Measurements from ENCODE around the gene KRTAP10-4. TPM values are rescaled to one million over a fixed set of nuclear protein-coding genes. Genes with fewer than 3 reads are reported as not detected.
"Not testable (repeated sequence)": the region's sequence is repeated elsewhere in the genome, so short reads cannot be mapped to it uniquely, and the experiment has no call there.

The KRTAP10-4 gene
- total and polyA plus RNA-seq, 10 of the 15 experiments (the other 5 are each of a cell fraction or from before 2014, with no cell fraction given), result not detected

DNA sequence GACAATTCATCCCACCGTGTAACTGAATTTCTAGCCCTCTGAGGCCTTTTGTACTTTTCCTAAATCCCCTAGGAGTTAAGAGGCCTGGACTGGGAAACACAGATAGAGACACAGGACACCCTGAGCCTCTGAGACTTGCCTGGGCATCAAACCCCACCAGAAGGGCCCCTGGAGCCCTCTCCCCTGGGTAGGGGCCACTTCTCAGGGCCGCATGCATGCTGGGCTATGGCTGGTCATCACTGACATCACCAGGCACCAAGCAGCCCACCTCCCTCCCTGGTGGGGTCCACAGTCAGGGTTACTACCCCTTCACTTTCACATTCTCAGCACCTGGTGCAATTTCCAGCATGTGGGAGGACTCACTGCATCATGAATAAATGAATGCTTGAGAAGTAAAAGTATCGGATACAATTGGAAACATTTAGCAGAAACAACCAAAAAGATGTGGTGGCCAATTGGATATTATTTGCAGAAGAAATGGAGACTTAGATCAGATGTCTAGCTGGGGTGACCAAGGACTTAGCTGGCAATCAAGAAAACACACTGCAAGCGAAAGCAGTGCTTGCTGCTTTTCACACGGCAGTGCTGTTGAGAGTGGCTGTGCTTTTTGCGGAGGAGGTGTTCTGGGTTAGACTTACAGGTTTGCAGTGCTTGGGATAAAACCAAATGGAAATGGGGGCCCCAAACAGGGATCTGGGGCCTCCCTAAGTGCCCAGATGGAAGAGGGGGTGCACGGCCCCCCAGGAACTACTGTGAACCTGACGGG is 25.9 kb downstream of the KRTAP10-4 start (continued):
- TF ChIP-seq, protein P1, sequence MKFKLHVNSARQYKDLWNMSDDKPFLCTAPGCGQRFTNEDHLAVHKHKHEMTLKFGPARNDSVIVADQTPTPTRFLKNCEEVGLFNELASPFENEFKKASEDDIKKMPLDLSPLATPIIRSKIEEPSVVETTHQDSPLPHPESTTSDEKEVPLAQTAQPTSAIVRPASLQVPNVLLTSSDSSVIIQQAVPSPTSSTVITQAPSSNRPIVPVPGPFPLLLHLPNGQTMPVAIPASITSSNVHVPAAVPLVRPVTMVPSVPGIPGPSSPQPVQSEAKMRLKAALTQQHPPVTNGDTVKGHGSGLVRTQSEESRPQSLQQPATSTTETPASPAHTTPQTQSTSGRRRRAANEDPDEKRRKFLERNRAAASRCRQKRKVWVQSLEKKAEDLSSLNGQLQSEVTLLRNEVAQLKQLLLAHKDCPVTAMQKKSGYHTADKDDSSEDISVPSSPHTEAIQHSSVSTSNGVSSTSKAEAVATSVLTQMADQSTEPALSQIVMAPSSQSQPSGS (IDR thresholded peaks at IDR 0.05; ENCODE audit: low read length), result no peak
- TF ChIP-seq ESRRA (IDR thresholded peaks at IDR 0.05; ENCODE audit: low read length) (no peak), ZNF274 (IDR thresholded peaks at IDR 0.05; ENCODE audit: insufficient read depth, insufficient read length) (no peak), NFYB (IDR thresholded peaks at IDR 0.05; ENCODE audit: insufficient read depth, low read depth, low read length) (no peak)

DNA sequence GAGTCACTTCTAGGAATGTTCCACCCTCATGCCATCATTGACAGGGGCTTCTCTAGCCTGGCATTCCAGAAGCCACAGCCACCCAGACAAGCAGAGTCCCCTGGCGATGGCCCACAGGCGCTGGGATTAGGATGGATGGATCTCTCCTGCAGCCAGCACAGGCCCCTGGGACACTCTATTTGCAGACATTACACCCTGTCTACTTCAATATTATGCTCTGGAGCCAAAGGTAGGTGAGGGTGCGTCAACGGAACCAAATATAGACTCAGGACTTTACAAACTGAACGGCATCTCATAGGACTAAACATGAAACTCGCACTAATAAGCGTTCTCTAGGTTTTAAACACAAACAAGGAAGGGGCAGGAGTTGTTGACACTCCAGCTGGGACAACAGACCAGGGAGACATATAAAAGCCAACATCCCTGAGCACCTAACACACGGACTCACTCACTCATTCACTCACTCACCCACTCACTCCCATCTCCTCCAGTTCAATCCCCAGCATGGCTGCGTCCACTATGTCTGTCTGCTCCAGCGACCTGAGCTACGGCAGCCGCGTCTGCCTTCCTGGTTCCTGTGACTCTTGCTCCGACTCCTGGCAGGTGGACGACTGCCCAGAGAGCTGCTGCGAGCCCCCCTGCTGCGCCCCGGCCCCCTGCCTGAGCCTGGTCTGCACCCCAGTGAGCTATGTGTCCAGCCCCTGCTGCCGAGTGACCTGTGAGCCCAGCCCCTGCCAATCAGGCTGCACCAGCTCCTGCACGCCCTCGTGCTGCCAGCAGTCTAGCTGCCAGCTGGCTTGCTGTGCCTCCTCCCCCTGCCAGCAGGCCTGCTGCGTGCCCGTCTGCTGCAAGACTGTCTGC is 26.8 kb downstream of the KRTAP10-4 start, which contains the start of gene KRTAP10-7:
TSS of gene KRTAP10-7 (plus strand) at position 480 of the 861 bp plus-strand sequence. CDS start at position 505, 25 bp downstream.
- H3K27ac ChIP-seq (ENCODE audit: control insufficient read depth, insufficient read depth); H3K4me2 ChIP-seq (ENCODE audit: control insufficient read depth, insufficient read depth); H3K36me3 ChIP-seq (ENCODE audit: control insufficient read depth in 2 of 2, insufficient read depth in 2 of 2, low read length in 1 of 2); H4K20me1 ChIP-seq (ENCODE audit: control insufficient read depth, insufficient read depth); BruUV-seq (replicated peaks); H3K4me3 ChIP-seq; H3K9me3 ChIP-seq (replicated peaks; ENCODE audit: control insufficient read depth, insufficient read depth, low read length); POLR2A ChIA-PET; FAIRE-seq; CTCF ChIA-PET; in situ Hi-C loops (cut with MboI); intact Hi-C loops (cut with micrococcal nuclease; ENCODE audit: unreplicated experiment); RAD21 ChIA-PET (ENCODE audit: unreplicated experiment); DNase-seq (ENCODE audit: low read depth, low spot score); H3K27me3 ChIP-seq (replicated peaks in 1 of 2; ENCODE audit: control insufficient read depth in 2 of 2, insufficient read depth in 2 of 2, low read length in 1 of 2); H3K4me1 ChIP-seq (ENCODE audit: control insufficient read depth, insufficient read depth, low read length); H3K79me2 ChIP-seq (ENCODE audit: control insufficient read depth, insufficient read depth, low read length); H2AFZ ChIP-seq (ENCODE audit: control insufficient read depth, low read depth, low read length); SMC1A ChIA-PET (ENCODE audit: uncharacterized antibody, unreplicated experiment); H3K9ac ChIP-seq (ENCODE audit: control insufficient read depth, insufficient read depth, low read length); ATAC-seq: not testable (repeated sequence)
- 19% methylated on average over 20 of the region's 23 CpGs for WGBS (ENCODE audit: insufficient coverage, insufficient replicate concordance, low lambda C conversion rate, missing lambda C conversion rate)

- RAD21 ChIA-PET (ENCODE audit: unreplicated experiment); H4K20me1 ChIP-seq (ENCODE audit: control insufficient read depth, insufficient read depth); in situ Hi-C loops (cut with MboI); DNase-seq (ENCODE audit: low read depth, low spot score); H3K9ac ChIP-seq (ENCODE audit: control insufficient read depth, insufficient read depth, low read length); H3K27me3 ChIP-seq (replicated peaks in 1 of 2; ENCODE audit: control insufficient read depth in 2 of 2, insufficient read depth in 2 of 2, low read length in 1 of 2); ATAC-seq; H3K9me3 ChIP-seq (replicated peaks; ENCODE audit: control insufficient read depth, insufficient read depth, low read length); H3K79me2 ChIP-seq (ENCODE audit: control insufficient read depth, insufficient read depth, low read length); POLR2A ChIA-PET; H2AFZ ChIP-seq (ENCODE audit: control insufficient read depth, low read depth, low read length); FAIRE-seq; intact Hi-C loops (cut with micrococcal nuclease; ENCODE audit: unreplicated experiment); CTCF ChIA-PET; BruUV-seq (replicated peaks); H3K4me1 ChIP-seq (ENCODE audit: control insufficient read depth, insufficient read depth, low read length); H3K36me3 ChIP-seq (ENCODE audit: control insufficient read depth in 2 of 2, insufficient read depth in 2 of 2, low read length in 1 of 2); H3K4me3 ChIP-seq; H3K27ac ChIP-seq (ENCODE audit: control insufficient read depth, insufficient read depth); SMC1A ChIA-PET (ENCODE audit: uncharacterized antibody, unreplicated experiment); H3K4me2 ChIP-seq (ENCODE audit: control insufficient read depth, insufficient read depth): not testable (repeated sequence)
- WGBS (ENCODE audit: insufficient coverage, insufficient replicate concordance, low lambda C conversion rate, missing lambda C conversion rate), result 40% methylated on average over 9 of the region's 10 CpGs
Observed at GRCh38 chr21:44601091-44601490, 27.6 kb downstream of the KRTAP10-4 start.

Measured in GM12878 (cell line).